ENCODE data around the gene SLC22A7. TPM values are rescaled to one million over a fixed set of nuclear protein-coding genes. Genes with fewer than 3 reads are reported as not detected.

Gene SLC22A7
- total RNA-seq, 3 donors from 2014 or later (not counting 1 experiment from before 2014, with no cell fraction given): not detected

DNA sequence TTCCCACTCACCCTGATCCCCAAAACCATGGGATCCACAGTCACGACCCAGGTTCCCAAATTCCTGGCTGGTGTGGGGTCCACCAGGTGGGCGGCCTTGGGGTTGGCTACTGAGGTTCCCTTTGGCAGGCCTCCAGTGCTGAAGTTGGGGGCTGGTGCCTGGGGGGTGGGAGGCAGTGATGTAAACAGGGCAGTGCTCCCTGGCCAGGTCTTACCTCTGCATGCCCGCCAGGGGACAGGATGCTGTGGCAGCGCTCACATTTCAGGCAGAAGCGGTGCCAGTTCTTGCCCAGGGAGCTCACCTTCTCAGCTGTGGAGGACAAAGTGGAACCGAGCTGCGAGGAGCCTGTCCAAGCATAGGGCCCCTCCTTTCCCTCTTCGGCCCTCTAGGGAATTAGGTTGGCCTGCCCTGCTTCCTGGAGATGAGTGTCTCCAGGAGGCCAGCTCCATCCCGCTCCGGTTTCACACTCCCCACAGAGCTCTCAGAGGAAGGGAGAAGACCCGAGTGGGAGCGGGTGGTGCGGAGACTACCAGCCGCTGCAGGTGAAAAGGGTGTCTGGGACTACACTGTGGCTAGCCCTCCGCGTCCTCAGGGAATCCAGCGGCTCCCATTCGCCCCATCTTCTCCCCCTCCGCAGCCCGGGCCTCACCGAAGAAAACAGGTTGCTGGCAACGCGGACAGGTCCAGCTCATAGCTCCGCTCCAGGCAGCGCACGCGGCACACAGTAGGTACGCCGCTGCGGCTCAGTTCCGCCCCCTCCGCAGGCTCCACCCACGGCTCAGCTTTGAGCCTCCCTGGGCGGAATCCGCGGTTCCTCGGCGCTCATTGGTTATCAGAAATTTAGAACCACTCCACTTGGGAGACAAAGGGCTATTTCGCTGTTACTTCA, 10.3 kb downstream of the SLC22A7 start, which contains the start of gene CRIP3:
Gene CRIP3 (minus strand): TSS at position 726 of the 889 bp plus-strand sequence. CDS start 34 bp downstream, at position 692.
- Mint-ChIP-seq H3K4me1 (peaks cover 0 to 9% of the 10 kb centered on the region in 2 donors), H3K4me3 (peak within 1 kb of the TSS; percentile 75), H3K27ac (peak within 1 kb of the TSS in 1 of 2 donors; percentile 52), H3K36me3 (no peaks in the 10 kb centered on the region), H3K27me3 (ENCODE audit: low read depth in 2 of 2) (peaks cover 3 to 9% of the 10 kb centered on the region in 2 donors), H3K9me3 (no peaks in the 10 kb centered on the region)
- H3K4me3 ChIP-seq (ENCODE audit: low read length): peak within 1 kb of the TSS; percentile 26
- peaks cover 13% of the 10 kb centered on the region for H3K4me1 ChIP-seq (ENCODE audit: control insufficient read depth, insufficient read depth, low read length)
- TF ChIP-seq CTCF (IDR thresholded peaks at IDR 0.05): peak; percentile 36
- WGBS (ENCODE audit: insufficient coverage): 9% methylated on average over 39 of the region's 39 CpGs
- H3K9me3 ChIP-seq (ENCODE audit: control insufficient read depth, insufficient read depth, low read length): no peaks in the 10 kb centered on the region
- no peaks in the 10 kb centered on the region for H3K36me3 ChIP-seq (ENCODE audit: control insufficient read depth, insufficient read depth, low read length)
- peak; percentile 33 to 72 for DNase-seq
- peak; percentile 67 to 91 (median 86) for ATAC-seq
- H3K27ac ChIP-seq (ENCODE audit: low read length): no peak within 1 kb of the TSS
- intact Hi-C loops (cut with micrococcal nuclease): loop anchor here (1.0 to 2.0 kb wide), 2 partner anchors 90 to 198 kb away; no protein-coding TSS in a partner anchor
- H3K27me3 ChIP-seq (ENCODE audit: control insufficient read depth, insufficient read depth, low read length): no peaks in the 10 kb centered on the region

DNA sequence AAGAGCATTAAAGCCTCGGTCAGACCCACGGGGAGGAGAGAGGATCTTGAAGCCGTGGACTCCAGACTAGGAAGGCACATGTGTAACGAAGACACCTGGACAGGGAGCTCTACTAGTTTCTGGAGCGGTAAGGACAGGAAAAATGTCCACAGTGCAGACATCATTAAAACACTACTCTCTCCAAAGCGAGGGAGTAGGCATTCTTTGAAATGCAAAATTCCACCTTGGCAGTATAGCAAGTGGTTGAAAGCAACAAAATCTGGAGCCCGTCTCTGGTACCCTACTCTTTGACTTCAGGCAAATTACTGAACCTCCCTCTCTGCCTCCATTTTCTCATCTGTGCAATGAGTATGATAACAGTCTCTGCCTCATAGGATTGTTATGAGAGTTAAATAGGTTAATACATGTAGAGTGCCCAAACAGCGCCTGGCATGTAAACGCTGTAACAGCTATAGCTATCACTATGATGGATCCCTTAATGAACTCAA, 11.0 kb downstream of the SLC22A7 start:
- DNase-seq (no peak), ATAC-seq (no peak)
- Mint-ChIP-seq H3K27me3 (ENCODE audit: low read depth in 2 of 2) (peaks cover 3 to 9% of the 10 kb centered on the region in 2 donors), H3K4me1 (peaks cover 0 to 9% of the 10 kb centered on the region in 2 donors), H3K36me3 (no peaks in the 10 kb centered on the region), H3K27ac (peak overlapping the region in 1 of 2 donors; percentile 52), H3K9me3 (no peaks in the 10 kb centered on the region), H3K4me3 (peak overlapping the region; percentile 75)
- Histone ChIP-seq H3K9me3 (ENCODE audit: control insufficient read depth, insufficient read depth, low read length) (no peaks in the 10 kb centered on the region), H3K4me1 (ENCODE audit: control insufficient read depth, insufficient read depth, low read length) (peaks cover 13% of the 10 kb centered on the region), H3K27me3 (ENCODE audit: control insufficient read depth, insufficient read depth, low read length) (no peaks in the 10 kb centered on the region), H3K36me3 (ENCODE audit: control insufficient read depth, insufficient read depth, low read length) (no peaks in the 10 kb centered on the region), H3K4me3 (ENCODE audit: low read length) (peak overlapping the region; percentile 26), H3K27ac (ENCODE audit: low read length) (no peak overlapping the region)
- TF ChIP-seq CTCF (IDR thresholded peaks at IDR 0.05): no peak
- intact Hi-C loops (cut with micrococcal nuclease): loop anchor here (1.0 to 2.0 kb wide), 2 partner anchors 89 to 198 kb away; no protein-coding TSS in a partner anchor
- 45% methylated on average over 9 of the region's 9 CpGs for WGBS (ENCODE audit: insufficient coverage)

DNA sequence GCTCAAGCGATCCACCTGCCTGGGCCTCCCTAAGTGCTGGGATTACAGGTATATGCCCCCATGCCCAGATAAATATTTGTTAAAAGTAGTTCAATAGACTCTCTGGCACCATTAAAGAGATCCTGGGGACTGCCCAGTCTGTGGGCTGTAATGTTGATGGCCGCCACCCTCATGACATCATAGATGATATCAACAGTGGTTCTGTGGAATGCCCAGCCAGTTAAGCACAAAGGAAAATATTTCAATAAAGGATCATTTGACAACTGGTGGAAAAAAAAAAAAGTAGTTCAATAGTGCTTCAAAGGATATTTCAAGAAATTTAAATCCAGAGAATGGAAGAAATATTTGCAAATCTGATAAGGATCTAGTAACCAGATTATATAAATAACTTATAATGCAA, 12.1 kb downstream of the SLC22A7 start:
- TF ChIP-seq CTCF (IDR thresholded peaks at IDR 0.05): no peak
- Mint-ChIP-seq H3K4me3 (no peak overlapping the region), H3K9me3 (no peaks in the 10 kb centered on the region), H3K36me3 (no peaks in the 10 kb centered on the region), H3K27ac (no peak overlapping the region), H3K4me1 (peaks cover 0 to 9% of the 10 kb centered on the region in 2 donors), H3K27me3 (ENCODE audit: low read depth in 2 of 2) (peaks cover 3 to 9% of the 10 kb centered on the region in 2 donors)
- Histone ChIP-seq H3K27ac (ENCODE audit: low read length) (no peak overlapping the region), H3K36me3 (ENCODE audit: control insufficient read depth, insufficient read depth, low read length) (no peaks in the 10 kb centered on the region), H3K9me3 (ENCODE audit: control insufficient read depth, insufficient read depth, low read length) (no peaks in the 10 kb centered on the region), H3K27me3 (ENCODE audit: control insufficient read depth, insufficient read depth, low read length) (no peaks in the 10 kb centered on the region), H3K4me3 (ENCODE audit: low read length) (no peak overlapping the region), H3K4me1 (ENCODE audit: control insufficient read depth, insufficient read depth, low read length) (peaks cover 13% of the 10 kb centered on the region)
- DNase-seq (no peak), ATAC-seq (no peak)
- WGBS (ENCODE audit: insufficient coverage): 100% methylated on average over 1 of the region's 2 CpGs
- intact Hi-C loops (cut with micrococcal nuclease): no loop called here

Data from natural killer cell (primary cell).